Activated gamma-delta T cell treated with anti-CD3 and anti-CD28 coated beads, Interleukin-2, amount 50 U/mL, for 16 hours (primary cell): ENCODE data around the gene GRAP.

Experiments used
- DNase-seq: peaks from one replicate; pipeline ENCODE4 v3.0.0-alpha.2; 2020; ENCODE audit warnings: low read depth

GRAP gene

GRCh38 chr17:19002805-19003542, 43.8 kb downstream of the GRAP start:
- no peak for DNase-seq

GRCh38 chr17:19001907-19002590, 44.7 kb downstream of the GRAP start:
- DNase-seq, result no peak

GRCh38 chr17:19000531-19001325, 46.0 kb downstream of the GRAP start:
- no peak for DNase-seq

- no peak for DNase-seq
These were observed 46.8 kb downstream of the GRAP start for GRCh38 chr17:18999911-19000310.

GRCh38 chr17:18999394-18999793, 47.4 kb downstream of the GRAP start:
- no peak for DNase-seq

GRCh38 chr17:18997650-18998196, 49.0 kb downstream of the GRAP start:
- DNase-seq, result no peak

- no peak for DNase-seq
These were observed 50.3 kb downstream of the GRAP start for GRCh38 chr17:18996458-18996857.

GRCh38 chr17:18995220-18995619, 51.5 kb downstream of the GRAP start:
- no peak for DNase-seq

- DNase-seq, result no peak
These were observed 52.1 kb downstream of the GRAP start for GRCh38 chr17:18994631-18995030.

GRCh38 chr17:18993905-18994526, 52.7 kb downstream of the GRAP start:
- no peak for DNase-seq

- peak; percentile 43 for DNase-seq
These were observed 54.2 kb downstream of the GRAP start for GRCh38 chr17:18992454-18993130.

- no peak for DNase-seq
These were observed 55.0 kb downstream of the GRAP start for GRCh38 chr17:18991531-18992315.

- no peak for DNase-seq
These were observed 56.4 kb downstream of the GRAP start for GRCh38 chr17:18990331-18990730.

- DNase-seq, result no peak
These were observed 58.1 kb downstream of the GRAP start for GRCh38 chr17:18988546-18989173.

- DNase-seq, result no peak
These were observed 58.8 kb downstream of the GRAP start for GRCh38 chr17:18987862-18988545.

GRCh38 chr17:18987230-18987610, 59.5 kb downstream of the GRAP start:
- no peak for DNase-seq

GRCh38 chr17:18986541-18987229, 60.1 kb downstream of the GRAP start:
- no peak for DNase-seq

- no peak for DNase-seq
These were observed 61.3 kb downstream of the GRAP start for GRCh38 chr17:18985475-18985874.
